Mesendoderm (in vitro differentiated cells): ENCODE measurements around the gene ERCC6. TPM values are rescaled to one million over a fixed set of nuclear protein-coding genes. Genes with fewer than 3 reads are reported as not detected.

Source experiments
- DNase-seq: peaks from one replicate; pipeline ENCODE4 v3.0.0; 2013
- H2AK5ac ChIP-seq: 2 replicates; pipeline ENCODE4 v1.6.1; 2013; ENCODE audit warnings: low read length, inconsistent platforms
- H2BK120ac ChIP-seq: 2 replicates; pipeline ENCODE4 v1.6.1; 2013; ENCODE audit warnings: low read depth, mild to moderate bottlenecking, low read length, moderate library complexity, mixed read lengths
- H2BK15ac ChIP-seq: replicated peaks from 2 replicates; pipeline ENCODE4 v1.6.1; 2013; ENCODE audit warnings: low read depth, mild to moderate bottlenecking, moderate library complexity
- H2BK5ac ChIP-seq: 2 replicates; pipeline ENCODE4 v1.6.1; 2013; ENCODE audit warnings: low read length, inconsistent platforms
- H3K18ac ChIP-seq: 2 replicates; pipeline ENCODE4 v1.6.1; 2013; ENCODE audit warnings: mild to moderate bottlenecking, low read length, mixed read lengths
- H3K23ac ChIP-seq: one replicate; pipeline ENCODE4 v1.6.1; 2013; ENCODE audit warnings: low read length
- H3K27ac ChIP-seq: 2 replicates; pipeline ENCODE4 v1.5.1; 2013; ENCODE audit warnings: low read depth, mild to moderate bottlenecking, inconsistent platforms, low read length, moderate library complexity
- H3K27me3 ChIP-seq: 2 replicates; pipeline ENCODE4 v1.6.1; 2013; ENCODE audit warnings: low read length, control low read depth, mild to moderate bottlenecking, inconsistent platforms; ENCODE audit not compliant: insufficient read depth, poor library complexity
- H3K36me3 ChIP-seq: 2 replicates; pipeline ENCODE4 v1.6.1; 2013; ENCODE audit warnings: low read length, inconsistent platforms; ENCODE audit not compliant: control insufficient read depth, insufficient read depth
- H3K4ac ChIP-seq: one replicate; pipeline ENCODE4 v1.6.1; 2013; ENCODE audit warnings: low read depth, mild to moderate bottlenecking, low read length, moderate library complexity
- H3K4me1 ChIP-seq: 2 replicates; pipeline ENCODE4 v1.6.1; 2013; ENCODE audit warnings: low read depth, low read length, inconsistent platforms; ENCODE audit not compliant: control insufficient read depth
- H3K4me2 ChIP-seq: 2 replicates; pipeline ENCODE4 v1.6.1; 2013; ENCODE audit warnings: low read length
- H3K4me3 ChIP-seq: 2 replicates; pipeline ENCODE4 v1.5.1; 2013; ENCODE audit warnings: mild to moderate bottlenecking, low read length
- H3K56ac ChIP-seq: one replicate; pipeline ENCODE4 v1.6.1; 2013; ENCODE audit warnings: low read length
- H3K79me1 ChIP-seq: 2 replicates; pipeline ENCODE4 v1.6.1; 2013; ENCODE audit warnings: low read length, inconsistent platforms
- H3K79me2 ChIP-seq: 2 replicates; pipeline ENCODE4 v1.6.1; 2013; ENCODE audit warnings: mild to moderate bottlenecking, low read length; ENCODE audit not compliant: control insufficient read depth, insufficient read depth
- H3K9ac ChIP-seq: 2 replicates; pipeline ENCODE4 v1.6.1; 2013; ENCODE audit warnings: low read length, inconsistent platforms
- H4K5ac ChIP-seq: one replicate; pipeline ENCODE4 v1.6.1; 2013; ENCODE audit warnings: low read length
- H4K8ac ChIP-seq: one replicate; pipeline ENCODE4 v1.6.1; 2013; ENCODE audit warnings: low read depth, mild to moderate bottlenecking, control low read depth, low read length, moderate library complexity
- WGBS: extraction: QIAGEN DNeasy Blood & Tissue Kit; methylation state at CpG from one replicate; pipeline ENCODE4 v1.1.7; 2013; ENCODE audit warnings: low lambda C conversion rate, missing lambda C conversion rate; ENCODE audit not compliant: insufficient coverage; ENCODE audit errors: extremely low coverage; 5-methylcytosine and 5-hydroxymethylcytosine counted together
- polyA plus RNA-seq, 2 experiments: library from polyadenylated mRNA; stranded (reverse); fragments of 200-250 nt; gene quantifications; one replicate each; pipeline ENCODE4 v1.2.3, GENCODE V29; 2013

Gene ERCC6
- 5.3 TPM for polyA plus RNA-seq (2013, experiment 1 of 2)
- polyA plus RNA-seq (2013, experiment 2 of 2): 5.6 TPM

- H3K4ac ChIP-seq: no peak within 1 kb of the TSS
- peak within 1 kb of the TSS; percentile 49 for H3K4me3 ChIP-seq
- H3K79me1 ChIP-seq: peaks cover 1% of the 10 kb centered on the region
- peak within 1 kb of the TSS; percentile 87 for H3K56ac ChIP-seq
- H3K18ac ChIP-seq: peak within 1 kb of the TSS; percentile 22
- peak within 1 kb of the TSS; percentile 1 for H4K5ac ChIP-seq
- peak within 1 kb of the TSS; percentile 60 for H3K9ac ChIP-seq
- H3K4me2 ChIP-seq: peak within 1 kb of the TSS; percentile 88
- no peak within 1 kb of the TSS for H3K23ac ChIP-seq
- peak; percentile 98 for DNase-seq
- no CpG with 5 or more reads among the region's 75 CpGs for WGBS
- H4K8ac ChIP-seq: no peak within 1 kb of the TSS
- H3K27ac ChIP-seq: no peak within 1 kb of the TSS
- H3K79me2 ChIP-seq: no peaks in the 10 kb centered on the region
- H2AK5ac ChIP-seq: no peak within 1 kb of the TSS
- H3K4me1 ChIP-seq: peaks cover 2% of the 10 kb centered on the region
- no peak within 1 kb of the TSS for H2BK5ac ChIP-seq
- H3K27me3 ChIP-seq: no peaks in the 10 kb centered on the region
- H3K36me3 ChIP-seq: no peaks in the 10 kb centered on the region
- no peak within 1 kb of the TSS for H2BK15ac ChIP-seq
- H2BK120ac ChIP-seq: no peak within 1 kb of the TSS
These were observed at the start of gene ERCC6 for GRCh38 chr10:49538381-49539319. ERCC6 (minus strand) TSS chr10:49539121.

GRCh38 chr10:49587981-49588380, 49.1 kb upstream of the ERCC6 start:
- no peak for DNase-seq
- no peak overlapping the region for H3K4ac ChIP-seq
- H2BK5ac ChIP-seq: no peak overlapping the region
- H3K4me1 ChIP-seq: no peaks in the 10 kb centered on the region
- H3K4me3 ChIP-seq: no peak overlapping the region
- no peak overlapping the region for H3K9ac ChIP-seq
- H3K36me3 ChIP-seq: no peaks in the 10 kb centered on the region
- no peak overlapping the region for H3K18ac ChIP-seq
- no CpG with 5 or more reads among the region's 4 CpGs for WGBS
- no peak overlapping the region for H2BK120ac ChIP-seq
- no peak overlapping the region for H3K4me2 ChIP-seq
- no peak overlapping the region for H2BK15ac ChIP-seq
- H3K79me1 ChIP-seq: no peaks in the 10 kb centered on the region
- H2AK5ac ChIP-seq: no peak overlapping the region
- H3K27me3 ChIP-seq: no peaks in the 10 kb centered on the region
- no peak overlapping the region for H3K23ac ChIP-seq
- H3K27ac ChIP-seq: no peak overlapping the region
- H4K8ac ChIP-seq: no peak overlapping the region
- H4K5ac ChIP-seq: no peak overlapping the region
- H3K56ac ChIP-seq: no peak overlapping the region
- no peaks in the 10 kb centered on the region for H3K79me2 ChIP-seq

- Histone ChIP-seq H3K4ac (no peak overlapping the region), H3K56ac (no peak overlapping the region), H3K4me1 (no peaks in the 10 kb centered on the region), H3K79me2 (no peaks in the 10 kb centered on the region), H3K18ac (no peak overlapping the region), H3K27me3 (no peaks in the 10 kb centered on the region), H2BK15ac (no peak overlapping the region), H2BK120ac (no peak overlapping the region), H3K23ac (no peak overlapping the region), H2AK5ac (no peak overlapping the region), H2BK5ac (no peak overlapping the region), H3K9ac (no peak overlapping the region), H3K4me2 (no peak overlapping the region), H4K8ac (no peak overlapping the region), H3K79me1 (no peaks in the 10 kb centered on the region), H4K5ac (no peak overlapping the region), H3K36me3 (no peaks in the 10 kb centered on the region), H3K4me3 (no peak overlapping the region), H3K27ac (no peak overlapping the region)
- peak; percentile 29 for DNase-seq
These were observed 46.5 kb upstream of the ERCC6 start for GRCh38 chr10:49585387-49585786.

- no CpG with 5 or more reads among the region's 2 CpGs for WGBS
- Histone ChIP-seq H3K4me2 (no peak overlapping the region), H2BK5ac (no peak overlapping the region), H3K4ac (no peak overlapping the region), H3K4me1 (no peaks in the 10 kb centered on the region), H4K5ac (no peak overlapping the region), H3K79me2 (no peaks in the 10 kb centered on the region), H3K27ac (no peak overlapping the region), H3K56ac (no peak overlapping the region), H3K27me3 (no peaks in the 10 kb centered on the region), H3K9ac (no peak overlapping the region), H3K18ac (no peak overlapping the region), H3K23ac (no peak overlapping the region), H3K36me3 (no peaks in the 10 kb centered on the region), H2BK15ac (no peak overlapping the region), H2AK5ac (no peak overlapping the region), H4K8ac (no peak overlapping the region), H2BK120ac (no peak overlapping the region), H3K79me1 (no peaks in the 10 kb centered on the region), H3K4me3 (no peak overlapping the region)
- no peak for DNase-seq
These were observed 40.7 kb upstream of the ERCC6 start for GRCh38 chr10:49579621-49580020.

GRCh38 chr10:49578392-49578791, 39.5 kb upstream of the ERCC6 start:
- Histone ChIP-seq H3K36me3 (no peaks in the 10 kb centered on the region), H3K4me2 (no peak overlapping the region), H3K27ac (no peak overlapping the region), H4K8ac (no peak overlapping the region), H3K4ac (no peak overlapping the region), H2BK5ac (no peak overlapping the region), H2AK5ac (no peak overlapping the region), H2BK15ac (no peak overlapping the region), H3K18ac (no peak overlapping the region), H3K56ac (no peak overlapping the region), H2BK120ac (no peak overlapping the region), H3K4me3 (no peak overlapping the region), H3K9ac (no peak overlapping the region), H3K79me1 (no peaks in the 10 kb centered on the region), H4K5ac (no peak overlapping the region), H3K4me1 (no peaks in the 10 kb centered on the region), H3K27me3 (no peaks in the 10 kb centered on the region), H3K23ac (no peak overlapping the region), H3K79me2 (no peaks in the 10 kb centered on the region)
- no peak for DNase-seq
- no CpG with 5 or more reads among the region's 3 CpGs for WGBS
